Measurements from ENCODE around the gene EFCAB8.

EFCAB8 gene

DNA sequence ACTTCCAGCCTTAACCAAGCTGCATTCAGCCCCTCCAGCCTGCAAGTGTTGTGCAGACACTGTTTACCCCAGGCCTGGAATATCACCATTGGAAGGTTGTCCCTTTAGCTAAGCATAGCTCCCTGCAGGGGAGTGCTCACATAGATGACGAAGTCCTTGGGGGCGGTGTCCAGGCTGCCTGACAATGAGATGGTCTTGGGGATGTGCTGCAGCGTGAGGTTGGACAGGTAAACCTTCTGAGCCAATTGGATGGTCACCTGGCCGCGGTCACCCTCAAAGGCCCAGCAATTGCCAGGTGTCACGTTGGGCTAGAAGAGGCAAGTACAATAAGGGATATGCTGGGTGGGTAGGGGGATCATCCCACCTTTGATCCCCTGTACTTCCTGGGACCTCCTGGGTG, 126.9 kb downstream of the EFCAB8 start:
- Histone ChIP-seq H2BK15ac (ENCODE audit: low read depth, poor library complexity, severe bottlenecking) (no peak overlapping the region), H3K4me2 (ENCODE audit: low read length, poor library complexity, severe bottlenecking) (no peak overlapping the region)
- 83% methylated on average over 6 of the region's 6 CpGs for WGBS

GRCh38 chr20:32986331-32986966, 127.7 kb downstream of the EFCAB8 start:
- Histone ChIP-seq H3K36me3 (ENCODE audit: control insufficient read depth in 1 of 2, insufficient read depth in 2 of 2, low read depth in 1 of 2, low read length in 2 of 2) (no peaks in the 10 kb centered on the region), H3K9ac (ENCODE audit: low read length) (no peak overlapping the region), H2AFZ (ENCODE audit: low read depth, low read length) (no peak overlapping the region), H2BK120ac (ENCODE audit: low read depth, low read length) (no peak overlapping the region), H3K4me2 (ENCODE audit: low read length, poor library complexity, severe bottlenecking) (no peak overlapping the region), H3K4me3 (ENCODE audit: insufficient read depth in 1 of 2, low read depth in 1 of 2, low read length in 2 of 2) (no peak overlapping the region), H3K14ac (ENCODE audit: low read length in 2 of 2) (no peak overlapping the region), H4K91ac (ENCODE audit: low read length) (no peak overlapping the region), H3K9me3 (ENCODE audit: control insufficient read depth, low read length) (peaks cover 4% of the 10 kb centered on the region), H2BK5ac (ENCODE audit: low read depth, low read length, poor library complexity, severe bottlenecking) (no peak overlapping the region), H3K4ac (ENCODE audit: low read depth in 1 of 2, low read length in 2 of 2) (no peak overlapping the region), H3K79me1 (replicated peaks; ENCODE audit: low read length, poor library complexity, severe bottlenecking) (no peaks in the 10 kb centered on the region), H3K27me3 (ENCODE audit: control insufficient read depth in 1 of 2, insufficient read depth in 1 of 2, low read length in 2 of 2) (peaks cover 22 to 50% of the 10 kb centered on the region in 2 experiments), H2BK12ac (ENCODE audit: low read length in 2 of 2) (no peak overlapping the region), H4K8ac (ENCODE audit: low read length) (no peak overlapping the region), H3K4me1 (ENCODE audit: control insufficient read depth, insufficient read depth, low read depth, low read length) (no peaks in the 10 kb centered on the region), H2BK15ac (ENCODE audit: low read depth, poor library complexity, severe bottlenecking) (no peak overlapping the region), H3K18ac (ENCODE audit: low read depth in 1 of 2, low read length in 2 of 2) (no peak overlapping the region), H3K27ac (ENCODE audit: low read length, poor library complexity, severe bottlenecking) (no peak overlapping the region), H2AK5ac (ENCODE audit: low read length, severe bottlenecking) (no peak overlapping the region), H3K23ac (ENCODE audit: low read length in 2 of 2) (no peak overlapping the region)
- DNase-seq, result no peak
- WGBS, result 83% methylated on average over 17 of the region's 18 CpGs

More for the DNA sequence above, 126.9 kb downstream of the EFCAB8 start:
- no peak overlapping the region for H2BK120ac ChIP-seq (ENCODE audit: low read depth, low read length)
- H3K4me1 ChIP-seq (ENCODE audit: control insufficient read depth, insufficient read depth, low read depth, low read length), result no peaks in the 10 kb centered on the region
- H4K8ac ChIP-seq (ENCODE audit: low read length), result no peak overlapping the region
- H4K91ac ChIP-seq (ENCODE audit: low read length), result no peak overlapping the region
- peaks cover 19 to 56% of the 10 kb centered on the region in 2 experiments for H3K27me3 ChIP-seq (ENCODE audit: control insufficient read depth in 1 of 2, insufficient read depth in 1 of 2, low read length in 2 of 2)
- no peak overlapping the region for H3K4me3 ChIP-seq (ENCODE audit: insufficient read depth in 1 of 2, low read depth in 1 of 2, low read length in 2 of 2)
- no peak for DNase-seq
- H3K23ac ChIP-seq (ENCODE audit: low read length in 2 of 2), result no peak overlapping the region
- no peak overlapping the region for H2BK5ac ChIP-seq (ENCODE audit: low read depth, low read length, poor library complexity, severe bottlenecking)
- H3K9ac ChIP-seq (ENCODE audit: low read length), result no peak overlapping the region
- no peak overlapping the region for H3K14ac ChIP-seq (ENCODE audit: low read length in 2 of 2)
- H3K18ac ChIP-seq (ENCODE audit: low read depth in 1 of 2, low read length in 2 of 2), result no peak overlapping the region
- peaks cover 4% of the 10 kb centered on the region for H3K9me3 ChIP-seq (ENCODE audit: control insufficient read depth, low read length)
- no peak overlapping the region for H2BK12ac ChIP-seq (ENCODE audit: low read length in 2 of 2)
- H3K27ac ChIP-seq (ENCODE audit: low read length, poor library complexity, severe bottlenecking), result no peak overlapping the region
- H3K79me1 ChIP-seq (replicated peaks; ENCODE audit: low read length, poor library complexity, severe bottlenecking), result no peaks in the 10 kb centered on the region
- no peak overlapping the region for H2AFZ ChIP-seq (ENCODE audit: low read depth, low read length)
- no peaks in the 10 kb centered on the region for H3K36me3 ChIP-seq (ENCODE audit: control insufficient read depth in 1 of 2, insufficient read depth in 2 of 2, low read depth in 1 of 2, low read length in 2 of 2)
- no peak overlapping the region for H2AK5ac ChIP-seq (ENCODE audit: low read length, severe bottlenecking)
- no peak overlapping the region for H3K4ac ChIP-seq (ENCODE audit: low read depth in 1 of 2, low read length in 2 of 2)

GRCh38 chr20:32987044-32987825, 128.5 kb downstream of the EFCAB8 start:
- Histone ChIP-seq H3K36me3 (ENCODE audit: control insufficient read depth in 1 of 2, insufficient read depth in 2 of 2, low read depth in 1 of 2, low read length in 2 of 2) (no peaks in the 10 kb centered on the region), H3K27ac (ENCODE audit: low read length, poor library complexity, severe bottlenecking) (no peak overlapping the region), H3K9ac (ENCODE audit: low read length) (no peak overlapping the region), H4K8ac (ENCODE audit: low read length) (no peak overlapping the region), H3K4me3 (ENCODE audit: insufficient read depth in 1 of 2, low read depth in 1 of 2, low read length in 2 of 2) (no peak overlapping the region), H2AK5ac (ENCODE audit: low read length, severe bottlenecking) (no peak overlapping the region), H2AFZ (ENCODE audit: low read depth, low read length) (no peak overlapping the region), H3K14ac (ENCODE audit: low read length in 2 of 2) (no peak overlapping the region), H3K4me2 (ENCODE audit: low read length, poor library complexity, severe bottlenecking) (no peak overlapping the region), H4K91ac (ENCODE audit: low read length) (no peak overlapping the region), H2BK5ac (ENCODE audit: low read depth, low read length, poor library complexity, severe bottlenecking) (no peak overlapping the region), H3K23ac (ENCODE audit: low read length in 2 of 2) (no peak overlapping the region), H2BK15ac (ENCODE audit: low read depth, poor library complexity, severe bottlenecking) (no peak overlapping the region), H2BK12ac (ENCODE audit: low read length in 2 of 2) (no peak overlapping the region), H2BK120ac (ENCODE audit: low read depth, low read length) (no peak overlapping the region), H3K79me1 (replicated peaks; ENCODE audit: low read length, poor library complexity, severe bottlenecking) (no peaks in the 10 kb centered on the region), H3K9me3 (ENCODE audit: control insufficient read depth, low read length) (peaks cover 4% of the 10 kb centered on the region), H3K27me3 (ENCODE audit: control insufficient read depth in 1 of 2, insufficient read depth in 1 of 2, low read length in 2 of 2) (peaks cover 30 to 56% of the 10 kb centered on the region in 2 experiments), H3K4ac (ENCODE audit: low read depth in 1 of 2, low read length in 2 of 2) (no peak overlapping the region), H3K4me1 (ENCODE audit: control insufficient read depth, insufficient read depth, low read depth, low read length) (no peaks in the 10 kb centered on the region), H3K18ac (ENCODE audit: low read depth in 1 of 2, low read length in 2 of 2) (no peak overlapping the region)
- 82% methylated on average over 10 of the region's 11 CpGs for whole genome bisulfite sequencing
- DNase-seq, result no peak

GRCh38 chr20:32988008-32988407, 129.3 kb downstream of the EFCAB8 start:
- H2AK5ac ChIP-seq (ENCODE audit: low read length, severe bottlenecking), result no peak overlapping the region
- no peak for DNase-seq
- H3K23ac ChIP-seq (ENCODE audit: low read length in 2 of 2), result no peak overlapping the region
- H3K18ac ChIP-seq (ENCODE audit: low read depth in 1 of 2, low read length in 2 of 2), result no peak overlapping the region
- no peak overlapping the region for H2BK12ac ChIP-seq (ENCODE audit: low read length in 2 of 2)
- no peak overlapping the region for H2AFZ ChIP-seq (ENCODE audit: low read depth, low read length)
- H3K4me3 ChIP-seq (ENCODE audit: insufficient read depth in 1 of 2, low read depth in 1 of 2, low read length in 2 of 2), result no peak overlapping the region
- peaks cover 27 to 58% of the 10 kb centered on the region in 2 experiments for H3K27me3 ChIP-seq (ENCODE audit: control insufficient read depth in 1 of 2, insufficient read depth in 1 of 2, low read length in 2 of 2)
- H2BK5ac ChIP-seq (ENCODE audit: low read depth, low read length, poor library complexity, severe bottlenecking), result no peak overlapping the region
- no peaks in the 10 kb centered on the region for H3K4me1 ChIP-seq (ENCODE audit: control insufficient read depth, insufficient read depth, low read depth, low read length)
- H3K9ac ChIP-seq (ENCODE audit: low read length), result no peak overlapping the region
- H4K91ac ChIP-seq (ENCODE audit: low read length), result no peak overlapping the region
- H4K8ac ChIP-seq (ENCODE audit: low read length), result no peak overlapping the region
- no peak overlapping the region for H3K14ac ChIP-seq (ENCODE audit: low read length in 2 of 2)
- no peak overlapping the region for H3K4ac ChIP-seq (ENCODE audit: low read depth in 1 of 2, low read length in 2 of 2)
- H2BK120ac ChIP-seq (ENCODE audit: low read depth, low read length), result no peak overlapping the region
- whole genome bisulfite sequencing, result 90% methylated on average over 16 of the region's 16 CpGs
- H3K9me3 ChIP-seq (ENCODE audit: control insufficient read depth, low read length), result peaks cover 4% of the 10 kb centered on the region
- H3K4me2 ChIP-seq (ENCODE audit: low read length, poor library complexity, severe bottlenecking), result no peak overlapping the region
- H3K79me1 ChIP-seq (replicated peaks; ENCODE audit: low read length, poor library complexity, severe bottlenecking), result no peaks in the 10 kb centered on the region
- H2BK15ac ChIP-seq (ENCODE audit: low read depth, poor library complexity, severe bottlenecking), result no peak overlapping the region
- H3K27ac ChIP-seq (ENCODE audit: low read length, poor library complexity, severe bottlenecking), result no peak overlapping the region
- H3K36me3 ChIP-seq (ENCODE audit: control insufficient read depth in 1 of 2, insufficient read depth in 2 of 2, low read depth in 1 of 2, low read length in 2 of 2), result no peaks in the 10 kb centered on the region
